ENCODE measurements around the gene RSPH1.

GRCh38 chr21:42429021-42429420 lies 67.0 kb downstream of the RSPH1 start:
- TF ChIP-seq, protein P1, sequence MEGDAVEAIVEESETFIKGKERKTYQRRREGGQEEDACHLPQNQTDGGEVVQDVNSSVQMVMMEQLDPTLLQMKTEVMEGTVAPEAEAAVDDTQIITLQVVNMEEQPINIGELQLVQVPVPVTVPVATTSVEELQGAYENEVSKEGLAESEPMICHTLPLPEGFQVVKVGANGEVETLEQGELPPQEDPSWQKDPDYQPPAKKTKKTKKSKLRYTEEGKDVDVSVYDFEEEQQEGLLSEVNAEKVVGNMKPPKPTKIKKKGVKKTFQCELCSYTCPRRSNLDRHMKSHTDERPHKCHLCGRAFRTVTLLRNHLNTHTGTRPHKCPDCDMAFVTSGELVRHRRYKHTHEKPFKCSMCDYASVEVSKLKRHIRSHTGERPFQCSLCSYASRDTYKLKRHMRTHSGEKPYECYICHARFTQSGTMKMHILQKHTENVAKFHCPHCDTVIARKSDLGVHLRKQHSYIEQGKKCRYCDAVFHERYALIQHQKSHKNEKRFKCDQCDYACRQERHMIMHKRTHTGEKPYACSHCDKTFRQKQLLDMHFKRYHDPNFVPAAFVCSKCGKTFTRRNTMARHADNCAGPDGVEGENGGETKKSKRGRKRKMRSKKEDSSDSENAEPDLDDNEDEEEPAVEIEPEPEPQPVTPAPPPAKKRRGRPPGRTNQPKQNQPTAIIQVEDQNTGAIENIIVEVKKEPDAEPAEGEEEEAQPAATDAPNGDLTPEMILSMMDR (IDR thresholded peaks at IDR 0.05; ENCODE audit: borderline replicate concordance, extremely low read depth, low read length, poor library complexity, severe bottlenecking) = no peak
- TF ChIP-seq EZH2 (IDR thresholded peaks at IDR 0.05; ENCODE audit: borderline replicate concordance, low read depth, low read length, severe bottlenecking) = no peak
